Lower leg skin (tissue), 3 donors: ENCODE measurements around the gene DDX55.

Experiments used
- POLR2A ChIP-seq, 2 donors: fragments of 450-650 bp; IDR thresholded peaks; one replicate each; pipeline ENCODE4 v1.6.1; 2016 to 2017; ENCODE audit warnings: antibody characterized with exemption in 2 of 2, mild to moderate bottlenecking in 1 of 2, moderate library complexity in 1 of 2
- TF ChIP-seq, protein P1 (sequence below), 3 donors: fragments of 450-650 bp; IDR thresholded peaks; one replicate each; pipeline ENCODE4 v1.5.1; 2016; ENCODE audit warnings: antibody characterized with exemption in 3 of 3, mild to moderate bottlenecking in 3 of 3, moderate library complexity in 2 of 3

DNA sequence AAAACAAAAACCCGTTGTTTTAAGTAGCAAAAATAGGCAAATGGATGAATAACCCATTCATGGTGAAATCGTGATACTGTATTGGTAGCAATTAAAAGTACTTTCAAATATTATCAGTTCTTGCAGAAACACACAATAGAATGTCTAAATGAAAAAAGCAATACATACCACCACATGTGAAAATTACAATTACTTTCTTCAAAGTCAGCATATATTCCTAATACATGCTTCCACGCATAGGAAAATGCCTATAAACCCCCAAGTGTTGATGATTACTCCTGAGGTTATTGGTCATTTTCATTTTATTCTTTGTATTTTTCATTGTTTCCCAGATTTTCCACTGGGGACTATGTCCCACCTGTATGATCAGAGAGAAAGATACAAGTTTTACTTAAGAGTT, 15.2 kb downstream of the DDX55 start:
- TF ChIP-seq, protein P1, sequence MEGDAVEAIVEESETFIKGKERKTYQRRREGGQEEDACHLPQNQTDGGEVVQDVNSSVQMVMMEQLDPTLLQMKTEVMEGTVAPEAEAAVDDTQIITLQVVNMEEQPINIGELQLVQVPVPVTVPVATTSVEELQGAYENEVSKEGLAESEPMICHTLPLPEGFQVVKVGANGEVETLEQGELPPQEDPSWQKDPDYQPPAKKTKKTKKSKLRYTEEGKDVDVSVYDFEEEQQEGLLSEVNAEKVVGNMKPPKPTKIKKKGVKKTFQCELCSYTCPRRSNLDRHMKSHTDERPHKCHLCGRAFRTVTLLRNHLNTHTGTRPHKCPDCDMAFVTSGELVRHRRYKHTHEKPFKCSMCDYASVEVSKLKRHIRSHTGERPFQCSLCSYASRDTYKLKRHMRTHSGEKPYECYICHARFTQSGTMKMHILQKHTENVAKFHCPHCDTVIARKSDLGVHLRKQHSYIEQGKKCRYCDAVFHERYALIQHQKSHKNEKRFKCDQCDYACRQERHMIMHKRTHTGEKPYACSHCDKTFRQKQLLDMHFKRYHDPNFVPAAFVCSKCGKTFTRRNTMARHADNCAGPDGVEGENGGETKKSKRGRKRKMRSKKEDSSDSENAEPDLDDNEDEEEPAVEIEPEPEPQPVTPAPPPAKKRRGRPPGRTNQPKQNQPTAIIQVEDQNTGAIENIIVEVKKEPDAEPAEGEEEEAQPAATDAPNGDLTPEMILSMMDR (IDR thresholded peaks at IDR 0.05), result no peak
- no peak for TF ChIP-seq POLR2A (IDR thresholded peaks at IDR 0.05)
